GM12878 (cell line): ENCODE results near the gene XG. TPM values are rescaled to one million over a fixed set of nuclear protein-coding genes. Genes with fewer than 3 reads are reported as not detected.

Source experiments
- ATAC-seq: fragments of 200-7000 bp; cut with Tn5 transposase; 3 replicates; pipeline ENCODE4 v1.9.1; 2020; ENCODE audit warnings: mild to moderate bottlenecking, moderate library complexity
- BruUV-seq: library from RNA; stranded (reverse); fragments of 400-500 nt; replicated peaks from 2 replicates; lab custom pipeline; 2021; lab: Mats Ljungman, UMichigan
- CTCF ChIA-PET: fragments of 300-600 bp; sonication (Branson Sonifier 250); formaldehyde crosslinking; extraction: SDS; loops from one replicate; lab custom pipeline; 2021; ENCODE audit warnings: inconsistent platforms; lab: Yijun Ruan, JAX
- POLR2A ChIA-PET: fragments of 350-600 bp; formaldehyde crosslinking; extraction: SDS; loops from one replicate; lab custom pipeline; 2021; ENCODE audit warnings: inconsistent platforms; lab: Charles Lee
- RAD21 ChIA-PET: fragments of 300-600 bp; sonication (Branson Sonifier 250); formaldehyde crosslinking; loops from one replicate; lab custom pipeline; 2023; ENCODE audit warnings: antibody characterized with exemption; ENCODE audit not compliant: unreplicated experiment; lab: Charles Lee
- SMC1A ChIA-PET: fragments of 300-600 bp; sonication (Branson Sonifier 250); formaldehyde crosslinking; loops from one replicate; lab custom pipeline; 2023; ENCODE audit not compliant: unreplicated experiment, uncharacterized antibody; lab: Charles Lee
- DNase-seq: peaks from one replicate; pipeline ENCODE4 v3.0.0-alpha.2; 2011; ENCODE audit warnings: low read depth, low spot score
- FAIRE-seq: peaks from 3 replicates; lab custom pipeline; 2011; peaks lifted over from hg19 to GRCh38; lab: Jason Lieb, UNC
- H2AFZ ChIP-seq: 2 replicates; pipeline ENCODE4 v1.6.0; 2011; ENCODE audit warnings: low read depth, low read length, control low read depth; ENCODE audit not compliant: control insufficient read depth
- H3K27ac ChIP-seq: 2 replicates; pipeline ENCODE4 v1.5.1; 2011; ENCODE audit warnings: control low read depth; ENCODE audit not compliant: control insufficient read depth, insufficient read depth
- H3K27me3 ChIP-seq, 2 experiments: replicated peaks in 1 of 2; 2 replicates each; pipeline versions ENCODE4 v1.6.0 to v1.6.1; 2011; ENCODE audit warnings: low read length in 1 of 2; ENCODE audit not compliant: control insufficient read depth in 2 of 2, insufficient read depth in 2 of 2
- H3K36me3 ChIP-seq, 2 experiments: 2 replicates each; pipeline ENCODE4 v1.5.1; 2011; ENCODE audit warnings: low read length in 1 of 2; ENCODE audit not compliant: control insufficient read depth in 2 of 2, insufficient read depth in 2 of 2
- H3K4me1 ChIP-seq: 2 replicates; pipeline ENCODE4 v1.6.1; 2011; ENCODE audit warnings: mild to moderate bottlenecking, low read length, moderate library complexity, mixed read lengths; ENCODE audit not compliant: control insufficient read depth, insufficient read depth
- H3K4me2 ChIP-seq: 2 replicates; pipeline ENCODE4 v1.6.0; 2011; ENCODE audit warnings: control low read depth; ENCODE audit not compliant: control insufficient read depth, insufficient read depth
- H3K4me3 ChIP-seq: fragments of 200-600 bp; sonication (generic); 2 replicates; pipeline ENCODE4 v1.5.1; 2016
- H3K79me2 ChIP-seq: 2 replicates; pipeline ENCODE4 v1.6.0; 2011; ENCODE audit warnings: low read length; ENCODE audit not compliant: control insufficient read depth, insufficient read depth
- H3K9ac ChIP-seq: 2 replicates; pipeline ENCODE4 v1.8.0; 2011; ENCODE audit warnings: low read length, control low read depth, mixed read lengths; ENCODE audit not compliant: control insufficient read depth, insufficient read depth
- H3K9me3 ChIP-seq: replicated peaks from 3 replicates; pipeline ENCODE4 v1.5.1; 2011; ENCODE audit warnings: mild to moderate bottlenecking, low read length; ENCODE audit not compliant: control insufficient read depth, insufficient read depth
- H4K20me1 ChIP-seq: 2 replicates; pipeline ENCODE4 v1.6.0; 2011; ENCODE audit not compliant: control insufficient read depth, insufficient read depth
- BRCA1 ChIP-seq: IDR thresholded peaks from 2 replicates; pipeline ENCODE4 v1.6.1; 2011; ENCODE audit warnings: low read depth, low read length, improper control_type of control experiment
- CBX5 ChIP-seq: sonication (generic); IDR thresholded peaks from 2 replicates; pipeline ENCODE4 v1.6.1; 2016; ENCODE audit warnings: low read depth, moderate library complexity, mild to moderate bottlenecking, inconsistent platforms
- CHD4 ChIP-seq: fragments of 200-600 bp; sonication (generic); IDR thresholded peaks from 2 replicates; pipeline ENCODE4 v1.6.1; 2016; ENCODE audit warnings: mild to moderate bottlenecking
- EGR1 ChIP-seq, 2 experiments: IDR thresholded peaks; 1 replicate in 1 of 2; 2 replicates in 1 of 2; pipeline ENCODE4 v1.6.1; 2011 to 2012; ENCODE audit warnings: low read depth in 2 of 2, low read length in 2 of 2, borderline replicate concordance in 1 of 2, mild to moderate bottlenecking in 1 of 2, moderate library complexity in 1 of 2
- MEF2B ChIP-seq: fragments of 450-650 bp; IDR thresholded peaks from 2 replicates; pipeline ENCODE4 v1.6.1; 2018; ENCODE audit warnings: mild to moderate bottlenecking, moderate library complexity; ENCODE audit not compliant: partially characterized antibody, poor library complexity, severe bottlenecking
- NRF1 ChIP-seq: conservative IDR thresholded peaks from 2 replicates; pipeline ENCODE4 v1.6.1; 2011; ENCODE audit warnings: mild to moderate bottlenecking, low read depth, low read length, improper control_type of control experiment
- PAX8 ChIP-seq: fragments of 450-650 bp; IDR thresholded peaks from 2 replicates; pipeline ENCODE4 v1.6.1; 2017; ENCODE audit warnings: mild to moderate bottlenecking, moderate library complexity
- RAD51 ChIP-seq: fragments of 450-650 bp; IDR thresholded peaks from 2 replicates; pipeline ENCODE4 v1.6.1; 2016; ENCODE audit warnings: moderate library complexity, mild to moderate bottlenecking, inconsistent platforms
- RUNX3 ChIP-seq: IDR thresholded peaks from 2 replicates; pipeline ENCODE4 v1.6.1; 2012; ENCODE audit warnings: low read length, inconsistent platforms
- SIX5 ChIP-seq: IDR thresholded peaks from 2 replicates; pipeline ENCODE4 v1.6.1; 2011; ENCODE audit warnings: mild to moderate bottlenecking, low read depth, low read length, moderate library complexity; ENCODE audit not compliant: severe bottlenecking
- TARDBP ChIP-seq: IDR thresholded peaks from 2 replicates; pipeline ENCODE4 v1.6.1; 2016; ENCODE audit warnings: borderline replicate concordance
- ZNF24 ChIP-seq: fragments of 450-650 bp; IDR thresholded peaks from 2 replicates; pipeline ENCODE4 v1.6.1; 2017; ENCODE audit warnings: antibody characterized with exemption, mild to moderate bottlenecking
- ZNF384 ChIP-seq: IDR thresholded peaks from 2 replicates; pipeline ENCODE4 v1.6.1; 2012; ENCODE audit warnings: low read depth, mild to moderate bottlenecking, low read length, improper control_type of control experiment, borderline replicate concordance
- WGBS: methylation state at CpG from one replicate; pipeline ENCODE4 v1.1.6; 2016; ENCODE audit warnings: low lambda C conversion rate; ENCODE audit not compliant: insufficient replicate concordance, insufficient coverage; ENCODE audit errors: missing lambda C conversion rate; 5-methylcytosine and 5-hydroxymethylcytosine counted together
- in situ Hi-C: fragments of 300-500 bp; cut with MboI; formaldehyde crosslinking; loops from 9 replicates; pipeline ENCODE4 v1.14.3; 2018; ENCODE audit warnings: mixed read lengths
- intact Hi-C: fragments of 100-400 bp; cut with micrococcal nuclease; formaldehyde crosslinking; loops from one replicate; pipeline ENCODE4 v1.14.2; 2022; ENCODE audit not compliant: unreplicated experiment
- polyA plus RNA-seq, 11 experiments: library from polyadenylated mRNA; depleted of rRNA in 4 of 11; unstranded in 6 of 11; stranded (reverse) in 5 of 11; fragments of >200 nt; fragmentation: Nextera tagmentation in 4 of 11; fragmentation: Illumina TruSeq in 1 of 11; extraction: Ambion mirVana in 4 of 11; extraction: Trizol in 1 of 11; gene quantifications; 1 replicate in 1 of 11; 2 replicates in 10 of 11; pipeline versions ENCODE4 v1.2.1 to v1.2.3, GENCODE V29; 2011 to 2016; ENCODE audit warnings: inconsistent platforms in 2 of 11, missing spikeins in 2 of 11, low read depth in 1 of 11
- total RNA-seq, 4 experiments: library from RNA; depleted of rRNA in 3 of 4; stranded (reverse); fragments of >200 nt in 3 of 4; fragmentation: Illumina TruSeq in 1 of 4; extraction: Trizol in 1 of 4; gene quantifications; 2 replicates each; pipeline versions ENCODE4 v1.2.1 to v1.2.3, GENCODE V29; 2013 to 2021
- TF ChIP-seq, protein P1 (sequence below): fragments of 450-650 bp; IDR thresholded peaks from 2 replicates; pipeline ENCODE4 v1.6.1; 2017; ENCODE audit warnings: mild to moderate bottlenecking
- TF ChIP-seq, protein P2 (sequence below): fragments of 450-650 bp; IDR thresholded peaks from 2 replicates; pipeline ENCODE4 v1.6.1; 2018; ENCODE audit warnings: borderline replicate concordance, mild to moderate bottlenecking; ENCODE audit not compliant: partially characterized antibody
- TF ChIP-seq, protein P3 (sequence below): IDR thresholded peaks from 2 replicates; pipeline ENCODE4 v1.6.1; 2012; ENCODE audit warnings: low read depth, low read length, improper control_type of control experiment
- TF ChIP-seq, protein P4 (sequence below): fragments of 450-650 bp; IDR thresholded peaks from 2 replicates; pipeline ENCODE4 v1.6.1; 2017; ENCODE audit warnings: antibody characterized with exemption, mild to moderate bottlenecking, moderate library complexity

Gene XG
- total and polyA plus RNA-seq, 10 of the 15 experiments (the other 5 are each of a cell fraction or from before 2014, with no cell fraction given): not detected

DNA sequence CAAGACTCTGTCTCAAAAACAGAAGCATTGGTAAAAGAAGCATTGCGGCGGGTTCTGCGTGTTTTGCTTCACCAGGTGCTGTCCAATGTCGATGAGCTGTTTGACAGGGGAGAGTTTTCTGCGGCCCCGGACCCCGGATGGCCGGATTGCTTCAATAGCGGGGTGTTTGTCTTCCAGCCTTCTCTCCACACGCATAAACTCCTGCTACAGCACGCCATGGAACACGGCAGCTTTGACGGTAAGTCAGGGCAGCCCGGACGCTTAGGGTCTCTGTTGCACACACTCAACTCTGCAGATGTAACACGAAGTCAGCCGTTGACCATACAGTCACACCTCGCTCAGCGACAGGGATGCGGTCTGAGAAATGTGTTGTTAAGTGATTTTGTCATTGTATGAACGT, 103.1 kb downstream of the XG start:
- no TSS peak for BruUV-seq
- WGBS: 63% methylated on average over 21 of the region's 21 CpGs
- no peaks in the 10 kb centered on the region for H4K20me1 ChIP-seq
- H3K9me3 ChIP-seq: no peaks in the 10 kb centered on the region; the same call in 2 of the 3 replicates
- ChIA-PET RAD21 (no interaction called here), CTCF (no interaction called here), POLR2A (no interaction called here), SMC1A (no interaction called here)
- H3K79me2 ChIP-seq: no peaks in the 10 kb centered on the region
- intact Hi-C loops (no loop called here), in situ Hi-C loops (no loop called here)
- H3K4me3 ChIP-seq: no peak overlapping the region
- no peaks in the 10 kb centered on the region for H3K4me1 ChIP-seq
- no peaks in the 10 kb centered on the region for H3K36me3 ChIP-seq
- no peak overlapping the region for H3K9ac ChIP-seq
- no peak overlapping the region for H3K4me2 ChIP-seq
- no peak for DNase-seq
- H3K27ac ChIP-seq: no peak overlapping the region
- no peak overlapping the region for H2AFZ ChIP-seq
- H3K27me3 ChIP-seq: no peaks in the 10 kb centered on the region
- FAIRE-seq: no peak
- no peak for ATAC-seq
- TF ChIP-seq CBX5: no peak
- no peak for TF ChIP-seq TARDBP
- TF ChIP-seq, protein P1, sequence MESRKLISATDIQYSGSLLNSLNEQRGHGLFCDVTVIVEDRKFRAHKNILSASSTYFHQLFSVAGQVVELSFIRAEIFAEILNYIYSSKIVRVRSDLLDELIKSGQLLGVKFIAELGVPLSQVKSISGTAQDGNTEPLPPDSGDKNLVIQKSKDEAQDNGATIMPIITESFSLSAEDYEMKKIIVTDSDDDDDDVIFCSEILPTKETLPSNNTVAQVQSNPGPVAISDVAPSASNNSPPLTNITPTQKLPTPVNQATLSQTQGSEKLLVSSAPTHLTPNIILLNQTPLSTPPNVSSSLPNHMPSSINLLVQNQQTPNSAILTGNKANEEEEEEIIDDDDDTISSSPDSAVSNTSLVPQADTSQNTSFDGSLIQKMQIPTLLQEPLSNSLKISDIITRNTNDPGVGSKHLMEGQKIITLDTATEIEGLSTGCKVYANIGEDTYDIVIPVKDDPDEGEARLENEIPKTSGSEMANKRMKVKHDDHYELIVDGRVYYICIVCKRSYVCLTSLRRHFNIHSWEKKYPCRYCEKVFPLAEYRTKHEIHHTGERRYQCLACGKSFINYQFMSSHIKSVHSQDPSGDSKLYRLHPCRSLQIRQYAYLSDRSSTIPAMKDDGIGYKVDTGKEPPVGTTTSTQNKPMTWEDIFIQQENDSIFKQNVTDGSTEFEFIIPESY: no peak
- TF ChIP-seq ZNF24: no peak
- TF ChIP-seq, protein P2, sequence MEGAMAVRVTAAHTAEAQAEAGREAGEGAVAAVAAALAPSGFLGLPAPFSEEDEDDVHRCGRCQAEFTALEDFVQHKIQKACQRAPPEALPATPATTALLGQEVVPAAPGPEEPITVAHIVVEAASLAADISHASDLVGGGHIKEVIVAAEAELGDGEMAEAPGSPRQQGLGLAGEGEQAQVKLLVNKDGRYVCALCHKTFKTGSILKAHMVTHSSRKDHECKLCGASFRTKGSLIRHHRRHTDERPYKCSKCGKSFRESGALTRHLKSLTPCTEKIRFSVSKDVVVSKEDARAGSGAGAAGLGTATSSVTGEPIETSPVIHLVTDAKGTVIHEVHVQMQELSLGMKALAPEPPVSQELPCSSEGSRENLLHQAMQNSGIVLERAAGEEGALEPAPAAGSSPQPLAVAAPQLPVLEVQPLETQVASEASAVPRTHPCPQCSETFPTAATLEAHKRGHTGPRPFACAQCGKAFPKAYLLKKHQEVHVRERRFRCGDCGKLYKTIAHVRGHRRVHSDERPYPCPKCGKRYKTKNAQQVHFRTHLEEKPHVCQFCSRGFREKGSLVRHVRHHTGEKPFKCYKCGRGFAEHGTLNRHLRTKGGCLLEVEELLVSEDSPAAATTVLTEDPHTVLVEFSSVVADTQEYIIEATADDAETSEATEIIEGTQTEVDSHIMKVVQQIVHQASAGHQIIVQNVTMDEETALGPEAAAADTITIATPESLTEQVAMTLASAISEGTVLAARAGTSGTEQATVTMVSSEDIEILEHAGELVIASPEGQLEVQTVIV: no peak
- TF ChIP-seq, protein P3, sequence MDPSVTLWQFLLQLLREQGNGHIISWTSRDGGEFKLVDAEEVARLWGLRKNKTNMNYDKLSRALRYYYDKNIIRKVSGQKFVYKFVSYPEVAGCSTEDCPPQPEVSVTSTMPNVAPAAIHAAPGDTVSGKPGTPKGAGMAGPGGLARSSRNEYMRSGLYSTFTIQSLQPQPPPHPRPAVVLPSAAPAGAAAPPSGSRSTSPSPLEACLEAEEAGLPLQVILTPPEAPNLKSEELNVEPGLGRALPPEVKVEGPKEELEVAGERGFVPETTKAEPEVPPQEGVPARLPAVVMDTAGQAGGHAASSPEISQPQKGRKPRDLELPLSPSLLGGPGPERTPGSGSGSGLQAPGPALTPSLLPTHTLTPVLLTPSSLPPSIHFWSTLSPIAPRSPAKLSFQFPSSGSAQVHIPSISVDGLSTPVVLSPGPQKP: no peak
- no peak for TF ChIP-seq PAX8
- TF ChIP-seq BRCA1: no peak
- TF ChIP-seq, protein P4, sequence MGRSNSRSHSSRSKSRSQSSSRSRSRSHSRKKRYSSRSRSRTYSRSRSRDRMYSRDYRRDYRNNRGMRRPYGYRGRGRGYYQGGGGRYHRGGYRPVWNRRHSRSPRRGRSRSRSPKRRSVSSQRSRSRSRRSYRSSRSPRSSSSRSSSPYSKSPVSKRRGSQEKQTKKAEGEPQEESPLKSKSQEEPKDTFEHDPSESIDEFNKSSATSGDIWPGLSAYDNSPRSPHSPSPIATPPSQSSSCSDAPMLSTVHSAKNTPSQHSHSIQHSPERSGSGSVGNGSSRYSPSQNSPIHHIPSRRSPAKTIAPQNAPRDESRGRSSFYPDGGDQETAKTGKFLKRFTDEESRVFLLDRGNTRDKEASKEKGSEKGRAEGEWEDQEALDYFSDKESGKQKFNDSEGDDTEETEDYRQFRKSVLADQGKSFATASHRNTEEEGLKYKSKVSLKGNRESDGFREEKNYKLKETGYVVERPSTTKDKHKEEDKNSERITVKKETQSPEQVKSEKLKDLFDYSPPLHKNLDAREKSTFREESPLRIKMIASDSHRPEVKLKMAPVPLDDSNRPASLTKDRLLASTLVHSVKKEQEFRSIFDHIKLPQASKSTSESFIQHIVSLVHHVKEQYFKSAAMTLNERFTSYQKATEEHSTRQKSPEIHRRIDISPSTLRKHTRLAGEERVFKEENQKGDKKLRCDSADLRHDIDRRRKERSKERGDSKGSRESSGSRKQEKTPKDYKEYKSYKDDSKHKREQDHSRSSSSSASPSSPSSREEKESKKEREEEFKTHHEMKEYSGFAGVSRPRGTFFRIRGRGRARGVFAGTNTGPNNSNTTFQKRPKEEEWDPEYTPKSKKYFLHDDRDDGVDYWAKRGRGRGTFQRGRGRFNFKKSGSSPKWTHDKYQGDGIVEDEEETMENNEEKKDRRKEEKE: no peak
- TF ChIP-seq NRF1: no peak
- no peak for TF ChIP-seq EGR1 (IDR thresholded peaks at IDR 0.05; ENCODE audit: borderline replicate concordance in 1 of 2, low read depth in 2 of 2, low read length in 2 of 2)
- TF ChIP-seq SIX5: no peak
- no peak for TF ChIP-seq MEF2B
- TF ChIP-seq ZNF384: no peak
- TF ChIP-seq RUNX3: no peak
- TF ChIP-seq CHD4: no peak
- no peak for TF ChIP-seq RAD51
